HG03103 (cell line): ENCODE measurements around the gene ZFAND3.

Experiments
- ATAC-seq: cut with Tn5 transposase; IDR thresholded peaks from one replicate; pipeline ENCODE4 v1.9.1; 2021; ENCODE audit warnings: low read depth; ENCODE audit not compliant: unreplicated experiment

ZFAND3 gene

GRCh38 chr6:38159596-38159995 is 340.1 kb downstream of the ZFAND3 start:
- ATAC-seq: no peak

GRCh38 chr6:38160831-38161230 is 341.3 kb downstream of the ZFAND3 start:
- ATAC-seq: no peak

- ATAC-seq: no peak
Observed at GRCh38 chr6:38161331-38161730, 341.8 kb downstream of the ZFAND3 start.

GRCh38 chr6:38161754-38162492 is 342.4 kb downstream of the ZFAND3 start:
- no peak for ATAC-seq

GRCh38 chr6:38162493-38163185 is 343.1 kb downstream of the ZFAND3 start:
- ATAC-seq: no peak

- no peak for ATAC-seq
Observed at GRCh38 chr6:38163186-38164130, 343.9 kb downstream of the ZFAND3 start.

- no peak for ATAC-seq
Observed at GRCh38 chr6:38164131-38164481, 344.6 kb downstream of the ZFAND3 start.

- no peak for ATAC-seq
Observed at GRCh38 chr6:38164671-38165108, 345.2 kb downstream of the ZFAND3 start.

GRCh38 chr6:38166411-38167240 is 347.1 kb downstream of the ZFAND3 start:
- no peak for ATAC-seq

- ATAC-seq: no peak
Observed at GRCh38 chr6:38167598-38167997, 348.1 kb downstream of the ZFAND3 start.

- no peak for ATAC-seq
Observed at GRCh38 chr6:38168126-38168525, 348.6 kb downstream of the ZFAND3 start.

GRCh38 chr6:38168699-38169098 is 349.2 kb downstream of the ZFAND3 start:
- ATAC-seq: no peak

GRCh38 chr6:38169221-38169976 is 349.9 kb downstream of the ZFAND3 start:
- ATAC-seq: no peak

GRCh38 chr6:38169977-38170526 is 350.5 kb downstream of the ZFAND3 start:
- no peak for ATAC-seq

- no peak for ATAC-seq
Observed at GRCh38 chr6:38170666-38171355, 351.3 kb downstream of the ZFAND3 start.

GRCh38 chr6:38171997-38172738 is 352.6 kb downstream of the ZFAND3 start:
- no peak for ATAC-seq

- ATAC-seq: no peak
Observed at GRCh38 chr6:38172739-38173410, 353.3 kb downstream of the ZFAND3 start.
